GM21447 (cell line): ENCODE data around the gene ENAH.

Source experiments
- ATAC-seq: cut with Tn5 transposase; IDR thresholded peaks from one replicate; pipeline ENCODE4 v1.9.1; 2021; ENCODE audit not compliant: unreplicated experiment

The ENAH gene

DNA sequence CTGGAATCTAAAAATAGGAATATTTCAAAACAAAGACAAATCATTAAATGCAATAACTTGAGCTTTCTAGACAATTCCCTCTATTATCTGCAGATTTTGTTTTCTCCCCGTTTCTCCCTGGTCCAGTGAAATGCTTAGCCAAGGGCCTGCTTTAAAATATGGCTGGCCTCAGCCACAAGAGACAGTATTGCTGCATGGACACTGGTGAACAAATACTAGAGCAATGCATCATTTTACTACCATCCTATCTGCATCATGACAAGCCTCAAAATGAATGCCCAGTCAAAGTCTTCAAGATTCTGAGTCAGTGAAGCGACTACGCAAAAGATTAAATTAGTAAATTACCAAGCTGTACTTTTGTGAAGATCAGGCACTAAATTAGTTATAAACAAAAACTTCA lies 80.5 kb downstream of the ENAH start:
- no peak for ATAC-seq

DNA sequence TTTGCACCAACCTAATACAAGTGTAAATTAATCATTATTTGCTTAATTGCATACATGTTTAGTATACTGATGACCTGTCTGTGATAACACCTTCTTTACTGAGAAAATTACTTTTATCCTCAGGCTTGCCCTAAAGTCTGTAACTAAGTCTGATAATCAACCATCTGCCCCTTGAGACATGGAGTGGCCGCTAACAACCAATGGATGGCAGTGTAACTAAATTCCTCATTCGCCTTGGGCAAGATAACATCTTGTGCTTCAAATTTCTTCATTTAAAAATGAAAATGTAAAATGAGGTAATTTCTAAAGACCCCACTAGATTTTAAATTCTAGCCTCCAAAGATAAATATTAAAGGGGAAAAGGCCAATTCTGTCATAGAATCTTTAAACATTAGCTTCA lies 85.1 kb downstream of the ENAH start:
- ATAC-seq: no peak

DNA sequence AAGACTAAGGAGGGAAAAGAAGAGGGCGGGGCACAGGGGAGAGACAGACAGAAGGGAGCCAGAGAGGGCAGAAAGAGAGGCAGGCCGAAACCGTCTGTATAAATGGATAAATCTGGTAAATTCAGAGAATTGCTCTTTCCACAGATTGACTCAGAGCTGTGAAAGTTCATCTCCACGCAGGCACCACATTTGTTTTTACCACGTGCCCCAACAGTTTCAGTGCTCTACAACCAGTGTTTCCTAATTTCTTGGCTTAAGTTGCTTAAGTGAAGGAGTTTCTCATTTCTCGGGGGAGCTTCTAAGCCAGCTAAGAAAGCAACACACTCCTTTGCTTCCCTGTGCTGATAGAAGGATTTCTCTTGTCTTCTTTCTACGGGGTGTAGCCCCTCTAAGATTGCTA lies 87.1 kb downstream of the ENAH start:
- ATAC-seq: no peak

- ATAC-seq: no peak
Observed at GRCh38 chr1:225561675-225562074, 91.2 kb downstream of the ENAH start.

- ATAC-seq: no peak
Observed at GRCh38 chr1:225559902-225560301, 93.0 kb downstream of the ENAH start.

DNA sequence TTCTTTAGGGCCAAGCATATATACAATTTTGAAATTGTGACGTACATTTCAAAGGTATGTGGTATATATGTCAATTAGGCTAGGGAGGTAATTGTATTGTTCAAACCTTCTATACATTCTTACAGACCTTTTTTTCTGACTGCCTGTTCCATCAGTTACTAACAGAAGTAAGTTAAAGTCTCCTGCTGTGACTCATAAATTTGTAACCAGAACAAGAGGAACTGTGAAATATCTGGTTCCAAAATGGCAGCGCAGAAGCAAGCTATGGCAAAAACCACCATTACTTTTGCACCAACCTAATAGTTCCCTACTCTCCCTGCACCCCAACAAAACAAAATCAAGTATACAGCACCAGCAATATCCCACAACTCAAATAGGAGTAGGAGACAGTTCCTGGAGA lies 93.6 kb downstream of the ENAH start:
- no peak for ATAC-seq

DNA sequence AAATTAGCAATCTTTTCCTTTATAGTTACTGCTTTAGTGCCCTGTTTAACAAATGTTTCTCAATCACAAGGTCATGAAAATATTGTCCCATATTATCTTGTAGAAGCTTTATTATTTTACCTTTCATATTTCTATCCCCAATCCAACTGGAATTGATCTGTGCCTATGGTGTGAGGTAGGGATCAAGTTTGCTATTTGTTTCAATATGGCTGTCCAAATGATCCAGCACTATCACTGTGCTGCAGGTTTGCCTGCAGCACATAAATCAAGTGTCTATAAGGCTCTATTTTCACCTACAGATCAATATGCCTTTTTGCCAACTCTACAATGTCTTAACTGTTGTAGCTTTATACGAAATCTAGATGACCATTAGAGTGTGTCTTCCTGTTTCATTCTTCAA lies 96.2 kb downstream of the ENAH start:
- ATAC-seq: no peak

GRCh38 chr1:225555821-225556220 lies 97.1 kb downstream of the ENAH start:
- ATAC-seq: no peak

DNA sequence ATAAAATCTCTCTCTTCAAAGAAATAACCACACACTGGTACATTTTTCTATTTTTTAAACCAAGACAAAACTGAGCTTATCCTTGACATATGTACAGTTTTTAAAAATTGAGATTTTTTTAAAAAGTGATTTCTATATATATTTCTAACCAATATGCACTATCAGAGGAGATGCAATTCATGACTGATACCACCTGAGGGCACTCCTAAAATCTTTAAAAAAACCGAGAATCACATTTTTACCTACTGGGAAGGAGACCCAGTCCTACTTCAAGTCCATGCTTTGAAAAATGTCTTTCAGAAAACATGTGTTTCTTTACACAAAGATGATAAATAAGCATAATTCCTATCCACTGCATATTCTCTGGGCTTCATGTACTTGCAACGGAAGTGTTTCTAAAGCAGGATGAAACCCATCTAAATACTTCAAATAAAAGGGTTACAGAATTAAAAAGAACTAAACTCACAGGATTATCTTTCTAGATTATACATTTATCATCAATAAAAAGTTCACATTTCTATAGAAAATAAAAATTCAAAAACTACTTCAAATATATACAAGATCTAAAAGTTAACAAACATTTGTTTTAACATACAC lies 98.6 kb downstream of the ENAH start:
- no peak for ATAC-seq

GRCh38 chr1:225549821-225550220 lies 103.1 kb downstream of the ENAH start:
- ATAC-seq: no peak

DNA sequence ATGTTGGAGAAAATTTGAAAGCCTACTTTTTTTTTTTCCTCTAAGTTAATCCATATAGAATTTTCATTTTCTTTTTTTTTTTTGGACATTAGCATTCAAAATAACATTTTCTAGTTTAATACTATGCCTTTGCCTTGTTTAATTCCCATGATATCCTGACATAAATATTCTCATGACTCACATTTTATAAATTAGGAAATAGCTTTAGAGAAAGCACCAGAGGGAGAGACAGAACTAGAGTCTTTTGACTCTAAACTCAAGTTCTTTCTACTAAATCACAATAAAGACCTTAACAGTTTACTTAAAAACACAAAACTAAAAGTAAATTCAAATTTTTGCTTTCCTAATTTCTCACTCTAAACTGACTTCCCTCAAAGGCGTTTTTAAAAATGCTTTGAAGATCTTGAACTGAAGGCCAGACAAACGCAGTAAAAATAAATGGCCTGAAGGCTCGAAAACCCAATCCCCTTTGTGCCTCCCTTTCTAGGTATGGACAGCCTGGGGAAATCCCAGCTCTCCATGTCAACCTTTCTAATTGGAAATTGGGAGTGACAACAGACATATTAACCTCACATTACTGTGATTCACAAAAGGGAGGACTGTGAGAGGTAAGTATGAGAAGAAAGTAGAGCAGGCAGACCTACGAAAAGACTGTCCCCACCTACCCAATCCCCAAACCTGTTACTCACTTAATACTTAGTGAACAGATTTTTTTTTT lies 104.6 kb downstream of the ENAH start:
- no peak for ATAC-seq

GRCh38 chr1:225545649-225546048 lies 107.3 kb downstream of the ENAH start:
- no peak for ATAC-seq

- ATAC-seq: no peak
Observed at GRCh38 chr1:225544924-225545323, 108.0 kb downstream of the ENAH start.

GRCh38 chr1:225544263-225544662 lies 108.7 kb downstream of the ENAH start:
- no peak for ATAC-seq

DNA sequence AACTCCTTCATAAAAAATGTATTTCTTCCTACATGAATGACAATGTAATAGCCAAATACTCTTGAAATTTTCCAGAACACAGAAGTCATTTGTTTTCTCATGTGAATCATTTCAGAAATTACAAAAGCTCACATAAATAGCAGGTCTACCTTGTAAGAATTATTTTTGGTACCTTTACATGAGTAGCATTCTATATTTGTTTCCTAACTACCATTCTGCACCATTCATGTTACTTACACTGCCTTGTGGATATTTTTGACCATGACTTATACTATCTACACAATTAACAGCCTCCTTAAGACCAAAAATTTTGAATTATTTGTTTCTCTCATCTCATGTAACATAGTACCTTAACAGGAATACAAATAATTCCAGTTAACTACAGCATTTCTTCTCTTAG lies 109.6 kb downstream of the ENAH start:
- no peak for ATAC-seq

GRCh38 chr1:225541383-225541782 lies 111.5 kb downstream of the ENAH start:
- no peak for ATAC-seq

GRCh38 chr1:225539575-225539974 lies 113.3 kb downstream of the ENAH start:
- ATAC-seq: no peak

DNA sequence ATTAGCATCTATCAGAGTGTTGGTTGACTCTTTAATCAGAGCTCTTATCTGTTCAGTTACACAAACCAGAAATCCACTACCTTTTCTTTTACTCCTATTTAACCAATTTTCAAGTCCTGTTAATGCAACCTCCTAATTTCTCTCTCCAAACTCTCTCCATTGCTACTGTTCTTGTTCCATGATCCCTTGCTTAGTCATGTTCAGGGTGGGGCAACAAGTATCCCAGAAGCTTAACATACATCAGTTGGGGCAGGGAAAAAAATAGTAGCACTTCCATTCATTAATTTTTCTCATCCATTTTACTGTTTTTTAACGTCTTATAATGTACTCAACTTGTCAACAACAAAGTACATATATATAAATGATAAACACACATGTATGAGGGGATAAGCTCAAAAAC lies 113.9 kb downstream of the ENAH start:
- no peak for ATAC-seq

GRCh38 chr1:225537554-225538251 lies 115.2 kb downstream of the ENAH start:
- ATAC-seq: no peak

- no peak for ATAC-seq
Observed at GRCh38 chr1:225535280-225535679, 117.6 kb downstream of the ENAH start.

- ATAC-seq: no peak
Observed at GRCh38 chr1:225534772-225535171, 118.2 kb downstream of the ENAH start.

- no peak for ATAC-seq
Observed at GRCh38 chr1:225534135-225534534, 118.8 kb downstream of the ENAH start.
